ENCODE results near the gene CRHBP.
"Not testable (repeated sequence)": the region's sequence is repeated elsewhere in the genome, so short reads cannot be mapped to it uniquely, and the experiment has no call there.

Gene CRHBP

GRCh38 chr5:76941442-76941841 lies 11.4 kb upstream of the CRHBP start:
- Histone ChIP-seq H3K27me3 (no peaks in the 10 kb centered on the region), H3K4me1 (ENCODE audit: control insufficient read depth in 1 of 2, insufficient read depth in 1 of 2, low read depth in 1 of 2, low read length in 1 of 2) (no peaks in the 10 kb centered on the region), H3K4me3 (ENCODE audit: low read depth in 1 of 2, low read length in 1 of 2) (no peak overlapping the region), H3K27ac (no peak overlapping the region), H3K9me3 (no peaks in the 10 kb centered on the region), H3K36me3 (no peaks in the 10 kb centered on the region)
- no peak for TF ChIP-seq CTCF (IDR thresholded peaks at IDR 0.05)

GRCh38 chr5:76942581-76942980 lies 10.3 kb upstream of the CRHBP start:
- Histone ChIP-seq H3K9me3 (no peaks in the 10 kb centered on the region), H3K4me3 (ENCODE audit: low read depth in 1 of 2, low read length in 1 of 2) (no peak overlapping the region), H3K4me1 (ENCODE audit: control insufficient read depth in 1 of 2, insufficient read depth in 1 of 2, low read depth in 1 of 2, low read length in 1 of 2) (no peaks in the 10 kb centered on the region), H3K27me3 (no peaks in the 10 kb centered on the region), H3K36me3 (no peaks in the 10 kb centered on the region), H3K27ac (no peak overlapping the region)
- TF ChIP-seq CTCF (IDR thresholded peaks at IDR 0.05) = no peak

- H3K9me3 ChIP-seq = no peaks in the 10 kb centered on the region
- H3K4me3 ChIP-seq (ENCODE audit: low read depth in 1 of 2, low read length in 1 of 2) = no peak overlapping the region
- H3K27ac ChIP-seq = no peak overlapping the region
- H3K27me3 ChIP-seq = no peaks in the 10 kb centered on the region
- H3K4me1 ChIP-seq (ENCODE audit: control insufficient read depth in 1 of 2, insufficient read depth in 1 of 2, low read depth in 1 of 2, low read length in 1 of 2) = no peaks in the 10 kb centered on the region
- H3K36me3 ChIP-seq = no peaks in the 10 kb centered on the region
- TF ChIP-seq CTCF (IDR thresholded peaks at IDR 0.05) = no peak
These were observed 9.8 kb upstream of the CRHBP start for GRCh38 chr5:76943006-76943405.

- no peaks in the 10 kb centered on the region for H3K4me1 ChIP-seq (ENCODE audit: control insufficient read depth in 1 of 2, insufficient read depth in 1 of 2, low read depth in 1 of 2, low read length in 1 of 2)
These were observed 8.2 kb upstream of the CRHBP start for GRCh38 chr5:76944638-76945037.

GRCh38 chr5:76945238-76945637 lies 7.6 kb upstream of the CRHBP start:
- not testable (repeated sequence) for H3K4me3 ChIP-seq (ENCODE audit: low read depth in 1 of 2, low read length in 1 of 2); H3K27ac ChIP-seq; H3K36me3 ChIP-seq; H3K27me3 ChIP-seq; H3K9me3 ChIP-seq; H3K4me1 ChIP-seq (ENCODE audit: control insufficient read depth in 1 of 2, insufficient read depth in 1 of 2, low read depth in 1 of 2, low read length in 1 of 2)

More at GRCh38 chr5:76944638-76945037, 8.2 kb upstream of the CRHBP start:
- Histone ChIP-seq H3K27me3 (no peaks in the 10 kb centered on the region), H3K4me3 (ENCODE audit: low read depth in 1 of 2, low read length in 1 of 2) (no peak overlapping the region), H3K36me3 (no peaks in the 10 kb centered on the region), H3K9me3 (no peaks in the 10 kb centered on the region), H3K27ac (no peak overlapping the region)
- TF ChIP-seq CTCF (IDR thresholded peaks at IDR 0.05) = no peak

GRCh38 chr5:76946090-76946489 lies 6.8 kb upstream of the CRHBP start:
- H3K36me3 ChIP-seq = no peaks in the 10 kb centered on the region
- H3K27me3 ChIP-seq = peaks cover 1% of the 10 kb centered on the region
- H3K9me3 ChIP-seq = no peaks in the 10 kb centered on the region
- TF ChIP-seq CTCF (IDR thresholded peaks at IDR 0.05) = no peak
- no peak overlapping the region for H3K4me3 ChIP-seq (ENCODE audit: low read depth in 1 of 2, low read length in 1 of 2)
- H3K4me1 ChIP-seq (ENCODE audit: control insufficient read depth in 1 of 2, insufficient read depth in 1 of 2, low read depth in 1 of 2, low read length in 1 of 2) = no peaks in the 10 kb centered on the region
- H3K27ac ChIP-seq = no peak overlapping the region

Measured in neutrophil (primary cell).